Loucy (cell line): ENCODE results near the gene ATP6V1G1.

Experiments
- H2AFZ ChIP-seq: fragments of 200-600 bp; sonication (generic); 2 replicates; pipeline ENCODE4 v1.6.0; 2016; ENCODE audit warnings: antibody characterized with exemption, mild to moderate bottlenecking, low read length, moderate library complexity
- H3F3A ChIP-seq: fragments of 200-600 bp; 2 replicates; pipeline ENCODE4 v1.6.0; 2016; ENCODE audit warnings: antibody characterized with exemption, low read depth, mild to moderate bottlenecking
- H3K27me3 ChIP-seq: fragments of 200-600 bp; sonication (generic); 2 replicates; pipeline ENCODE4 v1.6.1; 2014; ENCODE audit warnings: low read length, mild to moderate bottlenecking; ENCODE audit not compliant: insufficient read depth, poor library complexity, severe bottlenecking
- H3K36me3 ChIP-seq: fragments of 200-600 bp; sonication (generic); 2 replicates; pipeline ENCODE4 v1.6.1; 2016; ENCODE audit warnings: low read length; ENCODE audit not compliant: insufficient read depth
- H3K4me1 ChIP-seq: fragments of 200-600 bp; sonication (generic); 2 replicates; pipeline ENCODE4 v1.5.1; 2014; ENCODE audit warnings: low read length, mild to moderate bottlenecking; ENCODE audit not compliant: insufficient read depth, poor library complexity, severe bottlenecking
- H3K4me2 ChIP-seq: fragments of 200-600 bp; sonication (generic); 2 replicates; pipeline ENCODE4 v1.6.0; 2014; ENCODE audit warnings: antibody characterized with exemption, low read length, low read depth, mild to moderate bottlenecking; ENCODE audit not compliant: poor library complexity, severe bottlenecking
- H3K4me3 ChIP-seq: fragments of 200-600 bp; sonication (generic); 2 replicates; pipeline ENCODE4 v1.5.1; 2014; ENCODE audit warnings: low read length, mild to moderate bottlenecking, mixed read lengths; ENCODE audit not compliant: poor library complexity, severe bottlenecking
- H3K79me2 ChIP-seq: fragments of 200-600 bp; sonication (generic); 2 replicates; pipeline ENCODE4 v1.6.1; 2014; ENCODE audit warnings: low read length; ENCODE audit not compliant: insufficient read depth
- H3K9ac ChIP-seq: fragments of 200-600 bp; sonication (generic); 2 replicates; pipeline ENCODE4 v1.6.0; 2014; ENCODE audit warnings: mild to moderate bottlenecking, low read depth, low read length, moderate library complexity; ENCODE audit not compliant: poor library complexity, severe bottlenecking
- H3K9me2 ChIP-seq: fragments of 200-600 bp; sonication (generic); replicated peaks from 2 replicates; pipeline ENCODE4 v1.6.1; 2016; ENCODE audit warnings: low read depth, low read length, mixed read lengths
- H3K9me3 ChIP-seq: fragments of 200-600 bp; sonication (generic); 2 replicates; pipeline ENCODE4 v1.6.1; 2014; ENCODE audit warnings: mild to moderate bottlenecking, antibody characterized with exemption, low read length, low read depth; ENCODE audit not compliant: insufficient read depth
- H4K20me1 ChIP-seq: fragments of 200-600 bp; sonication (generic); 2 replicates; pipeline ENCODE4 v1.6.0; 2014; ENCODE audit warnings: antibody characterized with exemption, low read length, mild to moderate bottlenecking; ENCODE audit not compliant: insufficient read depth, poor library complexity, severe bottlenecking
- CTCF ChIP-seq: fragments of 200-600 bp; sonication (generic); conservative IDR thresholded peaks from 2 replicates; pipeline ENCODE4 v1.5.1; 2014; ENCODE audit warnings: mild to moderate bottlenecking, antibody characterized with exemption, low read length
- EZH2phosphoT487 ChIP-seq: fragments of 200-600 bp; IDR thresholded peaks from 2 replicates; pipeline ENCODE4 v1.6.1; 2018; ENCODE audit warnings: antibody characterized with exemption, mild to moderate bottlenecking, moderate library complexity, borderline replicate concordance

The ATP6V1G1 gene

GRCh38 chr9:114621975-114622609 lies 34.5 kb downstream of the ATP6V1G1 start:
- no peaks in the 10 kb centered on the region for H3K27me3 ChIP-seq
- H2AFZ ChIP-seq = no peak overlapping the region
- no peak overlapping the region for H3K9ac ChIP-seq
- H4K20me1 ChIP-seq = no peaks in the 10 kb centered on the region
- H3K4me1 ChIP-seq = peaks cover 2% of the 10 kb centered on the region
- no peak overlapping the region for H3K4me3 ChIP-seq
- H3K9me3 ChIP-seq = no peaks in the 10 kb centered on the region
- TF ChIP-seq CTCF = no peak
- no peak for TF ChIP-seq EZH2phosphoT487
- H3F3A ChIP-seq = no peaks in the 10 kb centered on the region
- H3K9me2 ChIP-seq = no peaks in the 10 kb centered on the region
- H3K79me2 ChIP-seq = peaks cover 13% of the 10 kb centered on the region; the same call in 1 of the 2 replicates
- no peak overlapping the region for H3K4me2 ChIP-seq
- H3K36me3 ChIP-seq = peaks cover 25% of the 10 kb centered on the region; the same call in 1 of the 2 replicates

- Histone ChIP-seq H3K27me3 (no peaks in the 10 kb centered on the region), H3K4me1 (no peaks in the 10 kb centered on the region), H2AFZ (no peak overlapping the region), H4K20me1 (no peaks in the 10 kb centered on the region), H3K9me2 (no peaks in the 10 kb centered on the region), H3K9me3 (no peaks in the 10 kb centered on the region), H3K36me3 (peaks cover 38% of the 10 kb centered on the region; the same call in 1 of the 2 replicates), H3K4me2 (no peak overlapping the region), H3F3A (no peaks in the 10 kb centered on the region), H3K79me2 (peaks cover 4% of the 10 kb centered on the region; the same call in 1 of the 2 replicates), H3K4me3 (no peak overlapping the region), H3K9ac (no peak overlapping the region)
- TF ChIP-seq CTCF (no peak), EZH2phosphoT487 (no peak)
Observed at GRCh38 chr9:114624677-114625076, 37.1 kb downstream of the ATP6V1G1 start.

GRCh38 chr9:114626415-114627020 lies 38.9 kb downstream of the ATP6V1G1 start:
- peaks cover 4% of the 10 kb centered on the region; the same call in 1 of the 2 replicates for H3K79me2 ChIP-seq
- H3K27me3 ChIP-seq = no peaks in the 10 kb centered on the region
- no peaks in the 10 kb centered on the region for H3K9me3 ChIP-seq
- no peak overlapping the region for H3K9ac ChIP-seq
- no peaks in the 10 kb centered on the region for H4K20me1 ChIP-seq
- H3K4me2 ChIP-seq = no peak overlapping the region
- peaks cover 57% of the 10 kb centered on the region; the same call in 1 of the 2 replicates for H3K36me3 ChIP-seq
- H3K9me2 ChIP-seq = no peaks in the 10 kb centered on the region
- H3F3A ChIP-seq = no peaks in the 10 kb centered on the region
- no peaks in the 10 kb centered on the region for H3K4me1 ChIP-seq
- no peak overlapping the region for H2AFZ ChIP-seq
- H3K4me3 ChIP-seq = no peak overlapping the region
- TF ChIP-seq EZH2phosphoT487 = no peak
- TF ChIP-seq CTCF = no peak
